Dendritic cell treated with granulocyte-macrophage colony-stimulating factor and Interleukin-4, amounts not matched to agents 40 ng/mL and 50 ng/mL, for 4 days (primary cell): ENCODE measurements around the gene C9orf85.

Source experiments
- H3K27ac Mint-ChIP-seq: one replicate; pipeline ENCODE4 v1.8.0; 2022; ENCODE audit warnings: mild to moderate bottlenecking, mixed read lengths
- H3K27me3 Mint-ChIP-seq: one replicate; pipeline ENCODE4 v1.8.0; 2022; ENCODE audit warnings: mild to moderate bottlenecking, mixed read lengths
- H3K36me3 Mint-ChIP-seq: one replicate; pipeline ENCODE4 v1.8.0; 2022; ENCODE audit warnings: low read depth, mixed read lengths
- H3K4me1 Mint-ChIP-seq: one replicate; pipeline ENCODE4 v1.8.0; 2022; ENCODE audit warnings: low read depth, mixed read lengths
- H3K4me3 Mint-ChIP-seq: one replicate; pipeline ENCODE4 v1.8.0; 2022; ENCODE audit warnings: mild to moderate bottlenecking, moderate library complexity, mixed read lengths
- H3K9me3 Mint-ChIP-seq: one replicate; pipeline ENCODE4 v1.8.0; 2022; ENCODE audit warnings: mixed read lengths
- intact Hi-C: fragments of 100-400 bp; cut with micrococcal nuclease; formaldehyde crosslinking; loops from one replicate; pipeline ENCODE4 v1.15.0; 2022

C9orf85 gene

DNA sequence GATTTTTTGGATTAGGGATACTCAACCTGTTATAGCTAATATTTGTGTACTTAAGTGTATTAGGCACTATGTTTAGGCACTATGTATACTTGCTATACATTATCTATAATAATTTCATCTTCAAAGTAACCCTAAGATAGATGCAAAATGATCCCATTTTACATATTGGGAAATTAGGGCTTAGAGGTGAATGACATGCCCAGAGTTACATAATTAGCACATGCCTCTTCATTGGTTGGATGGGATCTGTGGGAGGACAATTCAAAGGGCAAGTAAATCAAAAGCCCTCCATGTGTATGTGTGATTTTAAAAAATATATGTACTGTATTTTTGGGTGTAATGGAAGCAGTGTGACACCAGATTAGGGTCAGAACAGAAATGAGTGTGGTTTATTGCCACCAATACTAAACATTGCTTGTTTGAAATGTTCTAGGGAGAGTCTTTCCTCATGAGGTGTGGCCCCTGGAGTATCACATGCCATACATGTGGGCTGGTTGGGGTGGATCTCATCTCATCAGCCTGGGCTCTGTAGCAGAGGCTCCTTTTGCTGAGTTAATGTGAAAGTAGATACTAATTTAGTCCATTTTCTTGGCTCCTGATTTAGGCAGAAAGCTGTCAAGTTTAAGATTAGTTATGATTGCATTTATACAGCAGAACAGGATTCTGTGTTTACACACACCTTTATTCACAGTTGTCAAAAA is 5.5 kb downstream of the C9orf85 start:
- Mint-ChIP-seq H3K27me3 (no peaks in the 10 kb centered on the region), H3K4me3 (no peak overlapping the region), H3K9me3 (no peaks in the 10 kb centered on the region), H3K4me1 (peaks cover 25% of the 10 kb centered on the region), H3K27ac (no peak overlapping the region), H3K36me3 (peaks cover 23% of the 10 kb centered on the region)
- intact Hi-C loops: loop anchor here (10.0 kb wide), 1 partner anchor 1502 kb away; the partner anchor contains the start of gene KLF9

- H3K27ac Mint-ChIP-seq: no peak overlapping the region
- no peaks in the 10 kb centered on the region for H3K9me3 Mint-ChIP-seq
- H3K27me3 Mint-ChIP-seq: no peaks in the 10 kb centered on the region
- H3K36me3 Mint-ChIP-seq: peaks cover 32% of the 10 kb centered on the region
- H3K4me3 Mint-ChIP-seq: no peak overlapping the region
- H3K4me1 Mint-ChIP-seq: peaks cover 13% of the 10 kb centered on the region
- intact Hi-C loops: loop anchor here (10.0 kb wide), 1 partner anchor 1504 kb away; the partner anchor contains the start of gene KLF9
These were observed 7.0 kb downstream of the C9orf85 start for GRCh38 chr9:71918419-71918818.

- intact Hi-C loops: no loop called here
- Mint-ChIP-seq H3K4me1 (peaks cover 8% of the 10 kb centered on the region), H3K27ac (no peak overlapping the region)
These were observed 9.2 kb downstream of the C9orf85 start for GRCh38 chr9:71920456-71921189.

DNA sequence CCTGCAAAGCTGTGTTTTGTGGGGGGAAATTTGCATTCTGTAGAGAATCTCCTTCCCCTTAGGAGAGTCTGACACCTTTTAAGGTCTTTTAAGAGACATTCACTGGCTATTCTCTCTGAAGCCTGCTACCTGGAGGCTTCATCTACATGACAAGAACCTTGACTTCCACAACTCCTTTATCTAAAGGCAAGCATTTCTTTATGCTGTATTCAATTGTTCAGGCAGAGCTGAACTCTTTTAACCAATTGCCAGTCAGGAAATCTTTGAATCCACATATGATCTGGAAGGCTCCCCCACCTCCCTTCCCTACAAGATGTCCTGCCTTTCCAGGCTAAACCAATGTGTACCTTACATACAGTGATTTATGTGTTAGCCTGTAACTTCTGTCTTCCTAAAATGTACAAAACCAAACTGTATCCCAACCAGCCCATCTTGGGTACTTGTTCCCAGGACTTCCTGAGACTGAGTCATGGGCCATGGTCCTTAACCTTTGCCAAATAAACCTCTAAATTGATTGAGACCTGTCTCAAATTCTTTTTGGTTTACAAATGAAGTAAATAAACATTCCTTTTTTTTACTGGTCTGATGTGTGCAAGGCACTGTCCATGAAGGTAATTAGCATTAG is 9.9 kb downstream of the C9orf85 start:
- Mint-ChIP-seq H3K27me3 (no peaks in the 10 kb centered on the region), H3K36me3 (peaks cover 32% of the 10 kb centered on the region), H3K4me3 (no peak overlapping the region), H3K4me1 (peaks cover 8% of the 10 kb centered on the region), H3K27ac (no peak overlapping the region), H3K9me3 (no peaks in the 10 kb centered on the region)
- intact Hi-C loops: no loop called here

More at GRCh38 chr9:71920456-71921189, 9.2 kb downstream of the C9orf85 start:
- Mint-ChIP-seq H3K4me3 (no peak overlapping the region), H3K27me3 (no peaks in the 10 kb centered on the region), H3K36me3 (peaks cover 32% of the 10 kb centered on the region), H3K9me3 (no peaks in the 10 kb centered on the region)

GRCh38 chr9:71924576-71924975 is 13.1 kb downstream of the C9orf85 start:
- H3K4me3 Mint-ChIP-seq: no peak overlapping the region

GRCh38 chr9:71925834-71926233 is 14.4 kb downstream of the C9orf85 start:
- Mint-ChIP-seq H3K27me3 (no peaks in the 10 kb centered on the region), H3K36me3 (peaks cover 11% of the 10 kb centered on the region), H3K4me1 (no peaks in the 10 kb centered on the region), H3K9me3 (no peaks in the 10 kb centered on the region), H3K4me3 (no peak overlapping the region), H3K27ac (no peak overlapping the region)
- intact Hi-C loops: no loop called here

More at GRCh38 chr9:71924576-71924975, 13.1 kb downstream of the C9orf85 start:
- Mint-ChIP-seq H3K36me3 (peaks cover 15% of the 10 kb centered on the region), H3K4me1 (no peaks in the 10 kb centered on the region), H3K27ac (no peak overlapping the region), H3K9me3 (no peaks in the 10 kb centered on the region), H3K27me3 (no peaks in the 10 kb centered on the region)
- intact Hi-C loops: no loop called here

GRCh38 chr9:71928376-71928775 is 16.9 kb downstream of the C9orf85 start:
- H3K27me3 Mint-ChIP-seq: no peaks in the 10 kb centered on the region
- no peaks in the 10 kb centered on the region for H3K9me3 Mint-ChIP-seq
- intact Hi-C loops: no loop called here
- no peaks in the 10 kb centered on the region for H3K4me1 Mint-ChIP-seq
- H3K4me3 Mint-ChIP-seq: no peak overlapping the region
- no peaks in the 10 kb centered on the region for H3K36me3 Mint-ChIP-seq
- H3K27ac Mint-ChIP-seq: no peak overlapping the region

GRCh38 chr9:71928806-71929205 is 17.4 kb downstream of the C9orf85 start:
- no peaks in the 10 kb centered on the region for H3K9me3 Mint-ChIP-seq

GRCh38 chr9:71929223-71929622 is 17.8 kb downstream of the C9orf85 start:
- Mint-ChIP-seq H3K36me3 (no peaks in the 10 kb centered on the region), H3K9me3 (no peaks in the 10 kb centered on the region), H3K4me3 (no peak overlapping the region), H3K27ac (no peak overlapping the region), H3K27me3 (no peaks in the 10 kb centered on the region), H3K4me1 (no peaks in the 10 kb centered on the region)
- intact Hi-C loops: no loop called here

More at GRCh38 chr9:71928806-71929205, 17.4 kb downstream of the C9orf85 start:
- no peak overlapping the region for H3K4me3 Mint-ChIP-seq
- H3K27ac Mint-ChIP-seq: no peak overlapping the region
- H3K27me3 Mint-ChIP-seq: no peaks in the 10 kb centered on the region
- intact Hi-C loops: no loop called here
- H3K36me3 Mint-ChIP-seq: no peaks in the 10 kb centered on the region
- H3K4me1 Mint-ChIP-seq: no peaks in the 10 kb centered on the region

DNA sequence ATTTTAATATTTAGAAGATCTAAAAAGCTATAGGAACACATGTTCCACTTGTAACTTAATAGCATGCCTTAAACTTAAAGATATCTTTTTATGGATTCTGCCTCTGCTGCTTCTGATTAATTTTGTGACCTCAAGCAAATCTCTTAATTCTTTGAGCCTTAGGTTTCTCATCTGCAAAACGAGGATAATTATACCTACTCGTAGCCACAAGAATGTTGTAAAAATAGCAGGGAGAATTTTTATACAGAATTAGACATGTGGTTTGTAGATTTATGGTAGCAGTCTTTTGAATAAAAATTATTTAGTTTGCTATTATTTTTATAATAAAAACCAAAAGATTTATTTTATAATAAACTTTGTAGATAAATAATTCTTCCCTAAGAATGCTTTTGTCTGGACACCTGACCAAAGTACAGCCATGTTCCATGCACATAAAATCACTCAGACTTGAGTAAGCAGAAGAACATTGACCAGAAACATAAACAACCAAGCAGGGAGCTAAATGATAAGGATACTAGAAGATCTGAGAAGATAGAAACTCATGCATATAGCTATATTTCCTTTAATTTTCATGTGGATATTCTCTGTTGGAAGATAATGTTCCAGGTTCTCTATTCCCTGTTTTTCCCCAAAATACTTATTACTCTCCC is 18.5 kb downstream of the C9orf85 start:
- intact Hi-C loops: no loop called here
- Mint-ChIP-seq H3K4me3 (no peak overlapping the region), H3K36me3 (no peaks in the 10 kb centered on the region), H3K27ac (no peak overlapping the region), H3K27me3 (no peaks in the 10 kb centered on the region), H3K4me1 (no peaks in the 10 kb centered on the region), H3K9me3 (no peaks in the 10 kb centered on the region)

DNA sequence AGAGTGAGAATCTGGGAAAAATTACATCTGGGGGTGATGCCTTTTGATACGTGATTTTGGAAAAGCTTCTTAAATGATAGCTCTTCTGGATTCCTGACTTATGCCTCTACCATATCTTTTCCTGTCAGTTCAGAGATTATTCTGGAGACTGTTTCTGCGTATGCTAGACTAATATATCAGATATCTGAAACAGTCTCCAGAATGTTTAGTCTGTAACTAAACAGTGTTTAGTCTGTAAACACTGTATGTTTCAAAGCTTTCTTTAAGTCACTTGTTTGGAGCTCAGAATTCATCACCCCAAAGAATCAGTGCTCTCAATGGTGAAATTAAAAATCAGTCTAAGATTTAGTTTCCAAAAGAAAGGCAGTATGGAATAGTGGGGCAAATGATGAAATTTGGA is 19.7 kb downstream of the C9orf85 start:
- Mint-ChIP-seq H3K27ac (no peak overlapping the region), H3K4me1 (peaks cover 9% of the 10 kb centered on the region), H3K36me3 (no peaks in the 10 kb centered on the region), H3K9me3 (no peaks in the 10 kb centered on the region), H3K27me3 (no peaks in the 10 kb centered on the region), H3K4me3 (no peak overlapping the region)
- intact Hi-C loops: no loop called here

DNA sequence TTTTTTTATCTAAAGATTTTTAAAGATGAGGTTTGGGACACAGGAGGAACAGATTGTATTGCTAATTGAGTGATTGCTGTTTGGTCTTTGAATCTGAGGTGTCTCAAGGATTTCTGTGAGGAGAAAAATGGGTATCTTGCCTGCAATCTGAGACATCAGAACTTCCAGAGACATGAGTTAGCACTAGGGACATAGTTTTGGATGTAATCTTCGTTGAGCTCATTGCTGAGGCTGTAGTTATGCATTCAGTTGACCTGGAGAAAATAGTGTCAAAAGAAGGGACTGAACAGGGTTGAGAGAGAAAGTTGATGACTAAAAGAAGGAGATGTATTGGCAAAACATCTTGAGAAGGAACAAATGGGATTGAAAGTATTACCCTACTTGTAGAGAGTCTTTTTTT is 24.6 kb downstream of the C9orf85 start:
- Mint-ChIP-seq H3K27me3 (no peaks in the 10 kb centered on the region), H3K4me1 (peaks cover 16% of the 10 kb centered on the region), H3K27ac (no peak overlapping the region), H3K36me3 (no peaks in the 10 kb centered on the region), H3K4me3 (no peak overlapping the region), H3K9me3 (no peaks in the 10 kb centered on the region)
- intact Hi-C loops: no loop called here

GRCh38 chr9:71937070-71937625 is 25.7 kb downstream of the C9orf85 start:
- no peak overlapping the region for H3K27ac Mint-ChIP-seq
- intact Hi-C loops: no loop called here
- no peaks in the 10 kb centered on the region for H3K36me3 Mint-ChIP-seq
- peaks cover 16% of the 10 kb centered on the region for H3K4me1 Mint-ChIP-seq
- H3K4me3 Mint-ChIP-seq: no peak overlapping the region
- H3K27me3 Mint-ChIP-seq: no peaks in the 10 kb centered on the region
- H3K9me3 Mint-ChIP-seq: no peaks in the 10 kb centered on the region
